Measurements from ENCODE around the gene PLEKHJ1. TPM values are rescaled to one million over a fixed set of nuclear protein-coding genes. Genes with fewer than 3 reads are reported as not detected.

PLEKHJ1 gene
- total RNA-seq, 4 donors from 2014 or later: 50.1 to 72.4 (median 61.6) TPM

DNA sequence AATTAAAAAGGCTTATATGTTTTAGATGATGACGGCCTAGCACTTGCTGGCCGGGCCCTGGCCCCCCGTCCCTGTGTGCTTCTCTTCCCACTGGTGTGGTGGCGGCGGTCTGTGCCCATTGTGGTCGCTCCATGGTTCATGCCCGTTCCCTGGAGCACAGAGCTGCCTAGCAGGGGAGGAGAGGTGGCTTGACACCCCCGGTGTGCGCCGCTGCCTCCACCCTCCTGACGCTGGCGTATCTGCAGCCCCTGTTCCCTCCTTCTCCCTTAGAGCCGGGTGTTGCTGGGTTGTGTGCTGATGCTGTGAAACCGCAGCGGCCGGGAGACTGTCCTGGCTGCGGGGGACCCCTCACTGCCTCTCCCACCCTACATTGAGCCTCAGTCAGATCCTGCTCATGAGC lies 43.3 kb downstream of the PLEKHJ1 start:
- in situ Hi-C loops (cut with MboI; ENCODE audit: low sequenced_read_pairs in 4 of 4): no loop called here
- ATAC-seq (no peak), DNase-seq (no peak)
- peaks cover 0 to 40% of the 10 kb centered on the region in 2 donors for H3K36me3 ChIP-seq
- peaks cover 0 to 11% of the 10 kb centered on the region in 2 donors for H3K4me1 ChIP-seq
- H3K4me3 ChIP-seq: no peak overlapping the region
- no peak overlapping the region for H3K27ac ChIP-seq
- no peaks in the 10 kb centered on the region for H3K9me3 ChIP-seq
- no peaks in the 10 kb centered on the region for H3K27me3 ChIP-seq
- TF ChIP-seq, protein P1, sequence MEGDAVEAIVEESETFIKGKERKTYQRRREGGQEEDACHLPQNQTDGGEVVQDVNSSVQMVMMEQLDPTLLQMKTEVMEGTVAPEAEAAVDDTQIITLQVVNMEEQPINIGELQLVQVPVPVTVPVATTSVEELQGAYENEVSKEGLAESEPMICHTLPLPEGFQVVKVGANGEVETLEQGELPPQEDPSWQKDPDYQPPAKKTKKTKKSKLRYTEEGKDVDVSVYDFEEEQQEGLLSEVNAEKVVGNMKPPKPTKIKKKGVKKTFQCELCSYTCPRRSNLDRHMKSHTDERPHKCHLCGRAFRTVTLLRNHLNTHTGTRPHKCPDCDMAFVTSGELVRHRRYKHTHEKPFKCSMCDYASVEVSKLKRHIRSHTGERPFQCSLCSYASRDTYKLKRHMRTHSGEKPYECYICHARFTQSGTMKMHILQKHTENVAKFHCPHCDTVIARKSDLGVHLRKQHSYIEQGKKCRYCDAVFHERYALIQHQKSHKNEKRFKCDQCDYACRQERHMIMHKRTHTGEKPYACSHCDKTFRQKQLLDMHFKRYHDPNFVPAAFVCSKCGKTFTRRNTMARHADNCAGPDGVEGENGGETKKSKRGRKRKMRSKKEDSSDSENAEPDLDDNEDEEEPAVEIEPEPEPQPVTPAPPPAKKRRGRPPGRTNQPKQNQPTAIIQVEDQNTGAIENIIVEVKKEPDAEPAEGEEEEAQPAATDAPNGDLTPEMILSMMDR (IDR thresholded peaks at IDR 0.05 in 4 of 5, conservative IDR thresholded peaks at IDR 0.05 in 1 of 5): no peak
- no peak for TF ChIP-seq POLR2A (IDR thresholded peaks at IDR 0.05)
- intact Hi-C loops (cut with DNase I; ENCODE audit: low total_unique reads): no loop called here

DNA sequence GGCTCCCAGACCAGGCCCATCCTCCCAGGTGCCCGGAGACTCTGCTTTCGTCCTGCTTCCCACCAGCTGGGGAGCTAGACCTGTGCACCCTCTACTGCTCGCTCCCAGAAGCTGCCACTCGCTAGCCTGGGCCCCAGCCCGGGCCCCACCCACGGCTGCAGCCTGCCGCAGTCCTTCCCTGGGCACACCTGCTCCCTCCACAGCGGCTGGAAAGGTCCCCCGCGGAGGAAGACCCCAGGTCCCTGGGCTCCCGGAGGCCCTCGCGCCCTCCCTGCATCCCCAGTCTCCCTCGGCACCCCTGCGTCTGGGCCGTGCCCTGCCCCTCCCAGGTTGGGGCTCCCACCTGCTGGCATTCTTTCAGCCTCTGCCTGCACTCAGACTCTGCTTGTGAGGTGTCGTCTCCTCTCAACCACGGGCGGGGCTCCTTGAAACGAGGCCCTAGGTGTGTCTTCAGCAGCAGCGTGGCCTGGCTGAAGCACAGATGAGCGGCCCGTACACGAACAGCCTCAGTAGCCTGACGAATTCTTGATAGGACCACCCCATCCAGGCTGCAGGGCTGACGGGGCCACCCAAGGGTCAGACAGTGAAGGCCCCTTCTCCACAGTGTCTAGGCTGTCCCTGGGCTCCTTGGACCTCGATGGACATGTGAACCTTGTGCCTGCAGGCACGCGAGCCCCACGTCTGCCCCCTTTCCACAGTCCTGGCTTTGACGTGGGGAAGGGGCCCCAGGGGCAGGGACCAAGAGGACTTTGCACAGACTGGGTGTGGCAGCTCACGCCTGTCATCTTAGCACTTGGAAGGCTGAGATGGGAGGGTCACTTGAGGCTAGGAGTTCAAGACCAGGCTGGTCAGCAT lies 44.4 kb downstream of the PLEKHJ1 start:
- Histone ChIP-seq H3K27ac (no peak overlapping the region), H3K4me3 (no peak overlapping the region), H3K27me3 (no peaks in the 10 kb centered on the region), H3K9me3 (no peaks in the 10 kb centered on the region), H3K4me1 (peaks cover 9 to 22% of the 10 kb centered on the region in 2 donors), H3K36me3 (peaks cover 0 to 40% of the 10 kb centered on the region in 2 donors)
- ATAC-seq (no peak), DNase-seq (no peak)
- in situ Hi-C loops (cut with MboI; ENCODE audit: low sequenced_read_pairs in 4 of 4) (no loop called here), intact Hi-C loops (cut with DNase I; ENCODE audit: low total_unique reads) (no loop called here)
- TF ChIP-seq, protein P1 (IDR thresholded peaks at IDR 0.05 in 4 of 5, conservative IDR thresholded peaks at IDR 0.05 in 1 of 5): no peak
- TF ChIP-seq POLR2A (IDR thresholded peaks at IDR 0.05): no peak

DNA sequence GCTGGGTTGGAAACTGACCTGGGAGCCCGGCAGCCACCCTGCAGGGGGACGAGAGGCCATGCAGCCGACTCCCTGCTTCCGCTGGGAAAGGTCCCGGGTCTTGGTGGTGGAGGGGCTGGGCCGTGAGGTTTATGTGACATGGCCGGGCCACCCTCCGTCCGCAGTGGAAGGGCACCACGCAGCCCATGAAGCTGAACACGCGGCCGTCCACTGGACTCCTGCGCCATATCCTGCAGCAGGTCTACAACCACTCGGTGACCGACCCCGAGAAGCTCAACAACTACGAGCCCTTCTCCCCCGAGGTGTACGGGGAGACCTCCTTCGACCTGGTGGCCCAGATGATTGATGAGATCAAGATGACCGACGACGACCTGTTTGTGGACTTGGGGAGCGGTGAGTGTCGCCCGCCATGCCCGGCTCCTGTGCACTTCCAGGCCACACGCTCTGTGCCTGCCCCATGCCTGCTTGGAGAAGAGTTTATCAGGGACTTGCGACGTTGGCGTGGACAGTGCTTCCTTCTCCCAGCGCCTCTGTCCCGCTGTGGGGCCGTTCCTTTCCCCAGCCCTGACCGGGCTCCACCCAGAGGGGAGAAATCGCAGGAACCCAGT lies 45.2 kb downstream of the PLEKHJ1 start:
- no peaks in the 10 kb centered on the region for H3K27me3 ChIP-seq
- H3K4me1 ChIP-seq: peaks cover 16 to 28% of the 10 kb centered on the region in 2 donors
- ATAC-seq (no peak), DNase-seq (no peak)
- H3K27ac ChIP-seq: no peak overlapping the region
- in situ Hi-C loops (cut with MboI; ENCODE audit: low sequenced_read_pairs in 4 of 4) (no loop called here), intact Hi-C loops (cut with DNase I; ENCODE audit: low total_unique reads) (no loop called here)
- TF ChIP-seq, protein P1 (IDR thresholded peaks at IDR 0.05 in 4 of 5, conservative IDR thresholded peaks at IDR 0.05 in 1 of 5): no peak
- TF ChIP-seq POLR2A (IDR thresholded peaks at IDR 0.05): no peak
- peaks cover 0 to 40% of the 10 kb centered on the region in 2 donors for H3K36me3 ChIP-seq
- no peak overlapping the region for H3K4me3 ChIP-seq
- H3K9me3 ChIP-seq: no peaks in the 10 kb centered on the region

DNA sequence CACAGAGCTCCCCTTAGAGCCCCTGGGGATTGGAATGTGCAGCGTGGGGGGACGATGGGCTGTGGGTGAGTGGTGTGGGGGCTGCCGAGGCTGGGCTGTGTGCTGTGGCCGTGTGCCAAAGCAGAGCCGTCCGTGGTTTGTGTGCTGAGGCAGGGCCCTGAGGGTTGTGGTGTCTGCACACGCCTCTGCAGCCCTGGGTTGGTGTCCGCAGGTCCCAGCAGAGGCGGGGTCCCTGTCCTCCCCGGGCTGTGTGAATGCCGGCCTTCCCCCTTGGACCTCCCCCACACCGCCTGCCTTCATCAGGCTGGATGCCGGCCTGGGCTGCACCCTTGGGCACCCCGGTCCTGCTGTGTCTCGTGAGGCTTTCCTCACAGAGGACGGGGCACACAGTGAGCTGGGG lies 46.2 kb downstream of the PLEKHJ1 start:
- Histone ChIP-seq H3K4me1 (peaks cover 23 to 38% of the 10 kb centered on the region in 2 donors), H3K27ac (no peak overlapping the region), H3K27me3 (no peaks in the 10 kb centered on the region), H3K36me3 (peaks cover 0 to 35% of the 10 kb centered on the region in 2 donors), H3K4me3 (no peak overlapping the region), H3K9me3 (no peaks in the 10 kb centered on the region)
- intact Hi-C loops (cut with DNase I; ENCODE audit: low total_unique reads) (no loop called here), in situ Hi-C loops (cut with MboI; ENCODE audit: low sequenced_read_pairs in 4 of 4) (no loop called here)
- ATAC-seq (no peak), DNase-seq (no peak)
- no peak for TF ChIP-seq POLR2A (IDR thresholded peaks at IDR 0.05)
- TF ChIP-seq, protein P1 (IDR thresholded peaks at IDR 0.05 in 4 of 5, conservative IDR thresholded peaks at IDR 0.05 in 1 of 5): no peak
